H9 (cell line): ENCODE measurements around the gene TMPRSS3. TPM values are rescaled to one million over a fixed set of nuclear protein-coding genes. Genes with fewer than 3 reads are reported as not detected.

Experiments
- DNase-seq: peaks from one replicate; pipeline ENCODE4 v3.0.0-alpha.2; 2017
- H2AFZ ChIP-seq: one replicate; pipeline ENCODE4 v1.6.1; 2013; ENCODE audit warnings: mild to moderate bottlenecking, low read length, control low read depth, moderate library complexity
- H2AK5ac ChIP-seq: 2 replicates; pipeline ENCODE4 v1.6.1; 2013; ENCODE audit warnings: low read length, control low read depth, mixed read lengths; ENCODE audit not compliant: insufficient read length
- H2BK120ac ChIP-seq: one replicate; pipeline ENCODE4 v1.6.1; 2013; ENCODE audit warnings: low read depth, mild to moderate bottlenecking, low read length, control low read depth, inconsistent platforms; ENCODE audit not compliant: poor library complexity, severe bottlenecking
- H2BK12ac ChIP-seq: 2 replicates; pipeline ENCODE4 v1.6.1; 2013; ENCODE audit warnings: low read length, control low read depth, mixed read lengths, low read depth; ENCODE audit not compliant: insufficient read length
- H2BK15ac ChIP-seq: 2 replicates; pipeline ENCODE4 v1.6.1; 2013; ENCODE audit warnings: low read depth, low read length, control low read depth
- H2BK20ac ChIP-seq: one replicate; pipeline ENCODE4 v1.6.1; 2013; ENCODE audit warnings: low read depth, mild to moderate bottlenecking, low read length, control low read depth, inconsistent platforms; ENCODE audit not compliant: poor library complexity, severe bottlenecking
- H2BK5ac ChIP-seq: 2 replicates; pipeline ENCODE4 v1.6.1; 2013; ENCODE audit warnings: low read length, control low read depth, mixed read lengths; ENCODE audit not compliant: insufficient read length
- H3K14ac ChIP-seq: 2 replicates; pipeline ENCODE4 v1.6.1; 2013; ENCODE audit warnings: low read length, control low read depth; ENCODE audit not compliant: insufficient read depth
- H3K18ac ChIP-seq: 2 replicates; pipeline ENCODE4 v1.6.1; 2013; ENCODE audit warnings: low read depth, mild to moderate bottlenecking, mixed read lengths, low read length, control low read depth; ENCODE audit not compliant: insufficient read length
- H3K23ac ChIP-seq: 2 replicates; pipeline ENCODE4 v1.6.1; 2013; ENCODE audit warnings: low read length, control low read depth, mixed read lengths, low read depth; ENCODE audit not compliant: insufficient read length
- H3K23me2 ChIP-seq: 2 replicates; pipeline ENCODE4 v1.6.1; 2013; ENCODE audit warnings: low read depth, mild to moderate bottlenecking, mixed read lengths, low read length, control low read depth; ENCODE audit not compliant: insufficient read length, poor library complexity, severe bottlenecking
- H3K27ac ChIP-seq: 2 replicates; pipeline ENCODE4 v1.5.1; 2013; ENCODE audit warnings: low read length, control low read depth, mixed read lengths, low read depth; ENCODE audit not compliant: insufficient read length
- H3K27me3 ChIP-seq: 2 replicates; pipeline ENCODE4 v1.6.1; 2013; ENCODE audit warnings: low read length, control low read depth, inconsistent platforms; ENCODE audit not compliant: insufficient read depth
- H3K4ac ChIP-seq: 2 replicates; pipeline ENCODE4 v1.6.1; 2013; ENCODE audit warnings: low read depth, mild to moderate bottlenecking, control low read depth, inconsistent platforms, low read length, moderate library complexity
- H3K4me1 ChIP-seq: 2 replicates; pipeline ENCODE4 v1.6.1; 2013; ENCODE audit warnings: low read length, control low read depth, inconsistent platforms; ENCODE audit not compliant: insufficient read depth
- H3K4me2 ChIP-seq: 2 replicates; pipeline ENCODE4 v1.6.1; 2013; ENCODE audit warnings: low read length, control low read depth, mixed read lengths; ENCODE audit not compliant: insufficient read length, insufficient read depth
- H3K56ac ChIP-seq: 2 replicates; pipeline ENCODE4 v1.6.1; 2013; ENCODE audit warnings: low read depth, mild to moderate bottlenecking, mixed read lengths, low read length, control low read depth; ENCODE audit not compliant: insufficient read length
- H3K79me1 ChIP-seq: 2 replicates; pipeline ENCODE4 v1.6.1; 2013; ENCODE audit warnings: low read depth, mild to moderate bottlenecking, moderate library complexity, low read length, control low read depth, inconsistent platforms; ENCODE audit not compliant: insufficient read depth, poor library complexity, severe bottlenecking
- H3K79me2 ChIP-seq: 2 replicates; pipeline ENCODE4 v1.6.1; 2013; ENCODE audit warnings: low read length, control low read depth, inconsistent platforms; ENCODE audit not compliant: insufficient read depth
- H3K9ac ChIP-seq: 2 replicates; pipeline ENCODE4 v1.6.1; 2013; ENCODE audit warnings: low read length, control low read depth, mixed read lengths; ENCODE audit not compliant: insufficient read length; ENCODE audit errors: extremely low read depth
- H3K9me3 ChIP-seq: one replicate; pipeline ENCODE4 v1.6.1; 2013; ENCODE audit warnings: low read depth, low read length, inconsistent platforms; ENCODE audit not compliant: control insufficient read depth
- H3T11ph ChIP-seq: one replicate; pipeline ENCODE4 v1.6.1; 2013; ENCODE audit warnings: mild to moderate bottlenecking, low read length, control low read depth, inconsistent platforms
- H4K20me1 ChIP-seq: one replicate; pipeline ENCODE4 v1.6.1; 2013; ENCODE audit not compliant: control insufficient read depth, insufficient read length, insufficient read depth
- H4K5ac ChIP-seq: 2 replicates; pipeline ENCODE4 v1.6.1; 2013; ENCODE audit warnings: low read depth, mild to moderate bottlenecking, mixed read lengths, low read length, control low read depth; ENCODE audit not compliant: insufficient read length
- H4K8ac ChIP-seq: replicated peaks from 2 replicates; pipeline ENCODE4 v1.6.1; 2013; ENCODE audit warnings: low read length, control low read depth, mixed read lengths, low read depth; ENCODE audit not compliant: insufficient read length
- H4K91ac ChIP-seq: 2 replicates; pipeline ENCODE4 v1.6.1; 2013; ENCODE audit warnings: low read depth, mild to moderate bottlenecking, moderate library complexity, mixed read lengths, low read length, control low read depth; ENCODE audit not compliant: insufficient read length
- H3K27ac Mint-ChIP-seq, 3 experiments: 2 replicates in 2 of 3; 3 replicates in 1 of 3; pipeline ENCODE4 v1.8.0; 2020 to 2021; ENCODE audit warnings: mixed read lengths in 3 of 3, mild to moderate bottlenecking in 1 of 3, moderate library complexity in 1 of 3
- H3K27me3 Mint-ChIP-seq: 2 replicates; pipeline ENCODE4 v1.8.0; 2021; ENCODE audit warnings: low read depth, mild to moderate bottlenecking, moderate library complexity, mixed read lengths
- H3K36me3 Mint-ChIP-seq, 3 experiments: 2 replicates in 2 of 3; 3 replicates in 1 of 3; pipeline ENCODE4 v1.8.0; 2020 to 2021; ENCODE audit warnings: low read depth in 3 of 3, mixed read lengths in 3 of 3; ENCODE audit not compliant: insufficient read depth in 1 of 3
- H3K4me1 Mint-ChIP-seq, 2 experiments: 2 replicates each; pipeline ENCODE4 v1.8.0; 2020; ENCODE audit warnings: mixed read lengths in 2 of 2
- H3K4me3 Mint-ChIP-seq, 2 experiments: 2 replicates in 1 of 2; 3 replicates in 1 of 2; pipeline ENCODE4 v1.8.0; 2020 to 2021; ENCODE audit warnings: mild to moderate bottlenecking in 2 of 2, mixed read lengths in 2 of 2, moderate library complexity in 1 of 2
- H3K9me3 Mint-ChIP-seq, 2 experiments: 2 replicates in 1 of 2; 3 replicates in 1 of 2; pipeline ENCODE4 v1.8.0; 2020; ENCODE audit warnings: mild to moderate bottlenecking in 2 of 2, mixed read lengths in 2 of 2, moderate library complexity in 1 of 2
- CTCF ChIP-seq: fragments of 200-600 bp; sonication (generic); conservative IDR thresholded peaks from 3 replicates; pipeline ENCODE4 v1.8.0; 2021; ENCODE audit warnings: antibody characterized with exemption, mild to moderate bottlenecking
- WGBS: extraction: QIAGEN DNeasy Blood & Tissue Kit; methylation state at CpG from one replicate; pipeline ENCODE4 v1.1.7; 2013; ENCODE audit warnings: missing lambda C conversion rate, low lambda C conversion rate, mixed read lengths; ENCODE audit not compliant: insufficient read length; ENCODE audit errors: extremely low coverage; 5-methylcytosine and 5-hydroxymethylcytosine counted together
- total RNA-seq: library from RNA; stranded (reverse); gene quantifications from 2 replicates; pipeline ENCODE4 v1.2.1, GENCODE V29; 2021

Gene TMPRSS3
- total RNA-seq, 1 experiment from 2014 or later: 0.31 TPM

DNA sequence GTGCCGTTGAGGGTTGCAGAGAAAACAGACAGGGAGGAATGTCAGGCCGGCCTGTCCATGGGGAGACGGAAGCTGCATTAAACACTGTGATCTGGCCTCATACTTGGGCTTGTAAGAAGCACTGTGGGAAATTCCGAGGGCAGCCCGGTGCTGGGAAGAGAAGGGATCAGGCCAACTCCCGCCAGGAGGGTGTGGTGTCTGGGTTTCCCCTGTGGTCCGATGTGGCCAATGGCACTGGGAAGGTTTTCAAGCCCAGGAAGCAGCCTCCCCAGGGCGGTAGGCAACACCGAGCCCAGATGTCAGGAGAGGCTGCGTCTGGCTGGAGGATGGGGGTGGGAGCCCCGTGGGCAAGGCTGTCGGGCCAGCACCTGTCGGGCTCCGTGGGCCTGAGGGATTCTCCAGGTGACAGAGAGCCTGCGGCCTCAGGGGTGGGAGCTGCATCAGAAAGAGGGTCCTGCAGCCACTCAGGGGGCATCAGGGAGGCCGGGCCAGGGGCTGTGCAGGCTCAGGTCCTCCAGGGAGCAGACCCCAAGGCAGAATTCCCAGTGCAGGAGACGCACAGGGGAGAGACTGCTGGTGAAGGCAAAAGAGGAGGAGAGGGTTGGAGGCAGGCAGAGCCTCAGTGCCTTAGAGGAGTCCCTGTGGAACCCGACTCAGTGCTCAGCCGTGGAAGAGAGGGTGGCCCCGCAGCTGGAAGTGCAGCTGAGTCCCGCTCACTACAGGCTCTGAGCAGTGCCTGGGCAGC lies 16.2 kb upstream of the TMPRSS3 start:
- 0 out of 7 replicates have a peak overlapping the region, but pooled peaks of 1 of the 3 experiments have one; percentile 63 for H3K27ac Mint-ChIP-seq
- no peak overlapping the region for H3K27ac ChIP-seq
- H3K4me2 ChIP-seq: no peak overlapping the region
- no peak overlapping the region for H2BK12ac ChIP-seq
- H3K18ac ChIP-seq: no peak overlapping the region
- H4K91ac ChIP-seq: no peak overlapping the region
- peaks cover 4% of the 10 kb centered on the region for H3K27me3 Mint-ChIP-seq
- peaks cover 11 to 14% of the 10 kb centered on the region in 2 experiments for H3K4me1 Mint-ChIP-seq
- no peak overlapping the region for H3K23ac ChIP-seq
- H3K56ac ChIP-seq: no peak overlapping the region
- no peak overlapping the region for H2BK20ac ChIP-seq
- H2AK5ac ChIP-seq: no peak overlapping the region
- H3K27me3 ChIP-seq: no peaks in the 10 kb centered on the region
- no peak overlapping the region for H3T11ph ChIP-seq
- no peak overlapping the region for H3K4me3 Mint-ChIP-seq
- H3K36me3 Mint-ChIP-seq: no peaks in the 10 kb centered on the region
- H2AFZ ChIP-seq: no peak overlapping the region
- DNase-seq: no peak
- TF ChIP-seq CTCF: no peak
- no peak overlapping the region for H2BK120ac ChIP-seq
- no peak overlapping the region for H2BK5ac ChIP-seq
- no peaks in the 10 kb centered on the region for H4K20me1 ChIP-seq
- H3K79me1 ChIP-seq: no peaks in the 10 kb centered on the region
- H4K5ac ChIP-seq: no peak overlapping the region
- no peaks in the 10 kb centered on the region for H3K23me2 ChIP-seq
- no peak overlapping the region for H3K9ac ChIP-seq
- H3K14ac ChIP-seq: no peak overlapping the region
- WGBS: no CpG with 5 or more reads among the region's 21 CpGs
- no peak overlapping the region for H3K4ac ChIP-seq
- H2BK15ac ChIP-seq: no peak overlapping the region
- H3K79me2 ChIP-seq: no peaks in the 10 kb centered on the region
- no peaks in the 10 kb centered on the region for H3K4me1 ChIP-seq
- no peaks in the 10 kb centered on the region for H3K9me3 ChIP-seq
- H3K9me3 Mint-ChIP-seq: no peaks in the 10 kb centered on the region; a peak in 1 of 5 replicates
- no peak overlapping the region for H4K8ac ChIP-seq
